Activated naive CD8-positive, alpha-beta T cell treated with anti-CD3 and anti-CD28 coated beads, Interleukin-2, amount 50 U/mL, for 16 hours (primary cell): Measurements from ENCODE around the gene CYSTM1.

Experiments
- DNase-seq: peaks from one replicate; pipeline ENCODE4 v3.0.0-alpha.2; 2020; ENCODE audit warnings: low read depth, low spot score

CYSTM1 gene

GRCh38 chr5:140255460-140256157 lies 80.6 kb downstream of the CYSTM1 start:
- DNase-seq = no peak

GRCh38 chr5:140256726-140257125 lies 81.7 kb downstream of the CYSTM1 start:
- no peak for DNase-seq

GRCh38 chr5:140258016-140258415 lies 83.0 kb downstream of the CYSTM1 start:
- DNase-seq = no peak

GRCh38 chr5:140258873-140259272 lies 83.9 kb downstream of the CYSTM1 start:
- no peak for DNase-seq

GRCh38 chr5:140259500-140259899 lies 84.5 kb downstream of the CYSTM1 start:
- no peak for DNase-seq

DNA sequence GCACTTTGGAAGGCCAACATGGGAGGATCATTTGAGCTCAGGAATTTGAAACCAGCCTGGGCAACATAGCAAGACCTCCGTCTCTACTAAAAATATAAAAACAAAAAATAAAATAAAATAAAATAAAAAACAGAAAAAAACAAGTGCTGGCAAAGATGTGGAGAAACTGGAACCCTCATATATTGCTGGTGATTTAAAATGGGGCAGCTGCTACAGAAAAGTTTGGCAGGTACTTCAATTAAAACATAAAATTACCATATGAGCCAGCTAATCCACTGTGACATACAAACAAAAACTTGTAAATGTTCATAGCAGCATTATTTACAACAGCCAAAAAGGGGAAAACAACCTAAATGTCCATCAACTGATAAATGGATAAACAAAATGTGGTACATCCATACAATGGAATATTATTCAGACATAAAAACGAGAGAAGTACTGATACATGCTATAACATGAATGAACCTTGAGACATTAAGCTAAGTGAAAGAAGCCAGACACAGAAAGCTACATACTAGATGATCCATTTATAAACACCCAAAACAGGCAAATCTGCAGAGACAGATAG lies 85.2 kb downstream of the CYSTM1 start:
- no peak for DNase-seq

- no peak for DNase-seq
Measured at GRCh38 chr5:140261403-140262171, 86.6 kb downstream of the CYSTM1 start.

DNA sequence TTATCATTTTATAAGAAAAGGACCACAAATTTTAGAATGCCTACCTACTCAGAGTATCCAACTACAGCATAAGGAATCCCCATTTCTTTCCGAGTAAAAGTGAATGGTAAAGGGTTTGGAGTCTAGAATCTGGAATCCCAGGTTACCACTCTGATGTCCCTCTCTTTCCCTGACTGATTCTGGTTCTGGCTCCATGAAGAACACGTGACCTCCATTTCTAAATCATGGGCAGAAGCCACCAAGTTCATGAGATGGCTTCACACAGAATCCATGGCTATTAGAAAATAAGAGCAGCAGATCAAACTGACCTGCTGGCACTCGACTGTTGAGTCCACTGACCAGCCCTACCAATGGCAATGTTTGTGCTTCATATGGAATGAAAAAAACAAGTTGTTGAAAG lies 87.2 kb downstream of the CYSTM1 start:
- DNase-seq = no peak

DNA sequence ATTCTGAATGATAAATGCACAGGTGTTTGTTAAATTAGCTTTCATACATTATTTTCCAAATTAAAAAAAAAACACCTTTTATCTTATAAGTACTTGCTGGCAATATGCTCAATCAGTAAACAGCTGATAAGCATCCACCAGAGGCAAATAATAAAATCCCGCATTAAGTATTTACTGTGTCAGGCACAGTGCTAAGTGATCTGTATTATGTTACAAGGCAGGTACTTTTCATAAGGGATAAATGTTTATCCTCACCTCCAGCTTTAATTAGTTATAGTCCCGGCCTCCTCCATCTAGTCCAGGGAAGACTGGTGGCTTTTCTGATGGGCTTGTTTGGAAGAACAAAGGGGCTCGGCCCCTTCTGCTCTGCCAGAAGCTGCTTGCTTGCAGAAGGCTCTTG lies 87.9 kb downstream of the CYSTM1 start:
- DNase-seq = no peak

DNA sequence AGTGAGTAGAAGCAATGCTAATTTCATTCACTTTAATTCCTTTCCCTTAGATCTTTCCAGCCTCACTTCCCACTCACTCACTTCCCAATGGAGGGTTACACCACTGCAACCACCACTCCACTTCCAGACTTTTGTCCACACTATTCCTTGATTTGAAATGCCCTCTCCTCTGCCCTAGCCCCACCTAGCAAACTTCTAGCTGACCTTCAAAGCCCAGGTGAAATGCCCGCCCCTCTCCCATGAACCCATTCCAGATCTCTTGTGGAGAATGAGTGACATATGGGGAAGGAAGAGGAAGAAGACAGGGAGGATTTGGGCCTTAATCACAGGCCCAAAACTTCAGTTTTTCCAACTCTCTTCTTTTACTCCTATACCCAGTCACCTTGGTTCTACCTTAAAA lies 90.9 kb downstream of the CYSTM1 start:
- no peak for DNase-seq

GRCh38 chr5:140266471-140267200 lies 91.6 kb downstream of the CYSTM1 start:
- no peak for DNase-seq

DNA sequence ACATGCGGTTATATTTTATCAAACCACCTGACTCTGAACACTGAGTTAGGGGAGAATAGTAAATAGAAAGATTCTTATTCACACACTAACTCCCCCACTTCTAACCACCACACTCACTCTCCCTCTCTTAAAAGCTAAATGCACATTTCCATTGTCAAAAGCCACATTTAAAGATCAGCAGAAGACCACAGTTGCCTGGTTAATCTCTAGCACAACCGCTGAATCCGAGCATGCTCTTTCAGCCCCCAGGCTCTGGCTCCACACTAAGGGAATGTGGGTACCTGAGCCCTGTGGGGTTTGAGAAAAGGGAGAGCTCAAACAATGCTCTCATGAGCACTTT lies 92.2 kb downstream of the CYSTM1 start:
- DNase-seq = no peak

GRCh38 chr5:140267559-140268018 lies 92.6 kb downstream of the CYSTM1 start:
- DNase-seq = no peak

GRCh38 chr5:140270008-140270407 lies 95.0 kb downstream of the CYSTM1 start:
- no peak for DNase-seq

DNA sequence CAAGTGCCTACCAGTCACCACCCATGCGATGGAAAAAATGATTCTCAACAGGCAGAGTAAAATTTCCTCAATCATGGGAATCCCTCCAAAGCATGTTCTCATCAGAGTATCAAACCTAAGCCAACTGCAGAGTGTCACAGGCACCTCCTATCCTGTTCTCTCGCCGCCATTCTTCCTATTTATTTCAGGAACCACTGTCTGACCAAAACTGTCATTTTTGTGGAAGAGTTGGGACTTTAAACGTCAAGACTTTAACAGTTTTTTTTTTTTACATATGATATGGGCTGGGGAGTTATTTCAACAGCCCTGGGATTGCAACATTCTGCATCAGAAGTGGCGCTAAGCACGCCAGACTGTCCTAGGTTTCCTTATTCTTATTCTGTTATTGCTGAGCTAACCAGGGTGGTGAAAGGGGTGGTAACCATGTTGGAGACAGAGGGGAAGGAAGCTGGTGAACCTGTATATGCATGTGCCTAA lies 98.5 kb downstream of the CYSTM1 start:
- no peak for DNase-seq

DNA sequence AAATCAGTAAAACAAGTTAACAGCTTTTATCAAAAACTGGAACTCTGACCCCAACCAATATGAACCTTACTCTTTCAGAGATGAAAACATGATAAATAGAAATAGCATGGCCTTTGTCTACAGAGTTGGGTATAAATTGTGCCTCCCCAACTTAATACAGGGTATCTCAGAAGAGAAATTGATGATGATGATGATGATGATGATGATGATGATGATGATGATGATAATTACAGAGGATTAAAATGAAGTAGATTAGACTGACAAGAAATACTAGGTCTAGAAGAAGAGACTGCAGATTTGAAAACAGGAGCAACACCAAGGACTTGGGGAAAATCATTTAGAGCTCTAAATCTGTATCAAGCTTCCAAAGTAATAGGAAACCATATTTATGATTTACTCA lies 100.8 kb downstream of the CYSTM1 start:
- no peak for DNase-seq

DNA sequence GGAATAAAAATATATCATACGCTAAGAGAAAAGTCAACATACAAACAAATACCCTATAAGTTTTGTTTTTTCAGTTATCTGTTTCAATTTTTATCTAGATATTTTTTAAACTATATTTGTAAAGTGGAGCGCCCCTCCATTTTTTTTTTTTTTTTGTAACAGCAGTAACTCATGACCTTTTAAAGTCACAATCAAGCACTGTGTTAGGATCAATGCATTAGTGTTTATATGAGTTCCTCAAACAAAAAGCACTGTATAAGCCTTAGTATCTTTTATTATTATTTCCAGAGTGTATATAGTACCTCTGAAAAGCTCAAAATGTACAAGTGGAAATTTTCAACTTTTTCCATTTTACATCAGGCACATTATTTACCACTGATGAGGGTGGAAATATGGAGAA lies 107.3 kb downstream of the CYSTM1 start:
- DNase-seq = no peak

GRCh38 chr5:140284013-140284412 lies 109.0 kb downstream of the CYSTM1 start:
- no peak for DNase-seq

DNA sequence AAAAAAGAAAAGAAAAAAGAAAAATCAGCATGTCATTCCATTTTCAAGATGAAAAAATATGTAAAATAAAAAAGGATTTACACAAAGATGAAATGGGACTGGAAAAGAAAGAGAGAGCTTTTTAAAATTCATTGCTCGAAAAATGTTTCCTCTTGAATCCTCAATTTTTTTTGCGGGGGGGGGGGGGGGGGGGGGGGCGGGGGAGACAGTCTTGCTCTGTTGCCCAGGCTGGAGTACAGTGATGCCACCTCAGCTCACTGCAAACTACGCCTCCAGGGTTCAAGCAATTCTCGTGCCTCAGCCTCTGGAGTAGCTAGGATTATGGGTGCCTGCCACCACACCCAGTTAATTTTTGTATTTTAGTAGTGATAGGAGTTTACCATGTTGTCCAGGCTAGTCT lies 111.4 kb downstream of the CYSTM1 start:
- no peak for DNase-seq

GRCh38 chr5:140287801-140288521 lies 113.0 kb downstream of the CYSTM1 start:
- DNase-seq = no peak

DNA sequence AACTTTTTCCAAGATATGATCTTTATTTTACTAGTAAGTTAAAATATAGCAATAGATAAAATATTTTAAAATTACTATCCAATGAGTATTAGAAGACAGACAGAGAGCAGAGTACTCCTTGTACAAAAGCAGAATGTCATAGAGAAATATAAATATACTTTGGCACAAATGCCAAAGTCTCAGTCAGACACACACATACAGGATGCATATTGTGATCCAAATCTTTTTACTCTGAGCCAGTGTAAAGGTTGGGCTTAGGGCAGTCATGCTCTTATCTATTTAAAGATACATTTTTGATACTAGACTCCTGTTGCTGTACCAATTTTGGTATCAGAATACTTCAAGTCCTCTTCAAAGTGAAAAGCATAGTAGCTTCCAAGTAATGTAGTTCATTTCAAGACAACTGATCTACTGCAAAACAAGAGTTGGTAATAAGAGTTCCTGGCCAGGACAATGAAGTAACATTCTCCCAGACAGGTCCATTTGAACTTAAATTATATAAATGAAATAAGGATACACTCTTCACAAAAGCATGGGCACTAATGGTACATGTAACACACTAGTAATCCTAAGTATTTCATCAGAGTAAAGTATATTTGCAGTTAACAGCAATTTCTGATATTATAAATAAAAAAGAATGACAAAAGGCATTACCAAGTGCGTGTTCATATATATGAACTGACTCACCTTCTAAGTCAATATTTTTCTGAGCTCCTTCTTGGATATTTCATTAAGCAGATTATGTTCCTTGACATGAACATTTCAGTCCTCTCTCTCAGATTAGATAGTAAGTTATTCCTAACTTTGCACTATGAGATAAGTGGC lies 117.4 kb downstream of the CYSTM1 start:
- DNase-seq = no peak
